Bone marrow (tissue), 2 donors: Measurements from ENCODE around the gene MAP3K7CL.

ENCODE experiments used
- DNase-seq, 2 donors: peaks; one replicate each; lab custom pipeline; 2025; lab: John Stamatoyannopoulos, UW

Gene MAP3K7CL, protein sequence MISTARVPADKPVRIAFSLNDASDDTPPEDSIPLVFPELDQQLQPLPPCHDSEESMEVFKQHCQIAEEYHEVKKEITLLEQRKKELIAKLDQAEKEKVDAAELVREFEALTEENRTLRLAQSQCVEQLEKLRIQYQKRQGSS

DNA sequence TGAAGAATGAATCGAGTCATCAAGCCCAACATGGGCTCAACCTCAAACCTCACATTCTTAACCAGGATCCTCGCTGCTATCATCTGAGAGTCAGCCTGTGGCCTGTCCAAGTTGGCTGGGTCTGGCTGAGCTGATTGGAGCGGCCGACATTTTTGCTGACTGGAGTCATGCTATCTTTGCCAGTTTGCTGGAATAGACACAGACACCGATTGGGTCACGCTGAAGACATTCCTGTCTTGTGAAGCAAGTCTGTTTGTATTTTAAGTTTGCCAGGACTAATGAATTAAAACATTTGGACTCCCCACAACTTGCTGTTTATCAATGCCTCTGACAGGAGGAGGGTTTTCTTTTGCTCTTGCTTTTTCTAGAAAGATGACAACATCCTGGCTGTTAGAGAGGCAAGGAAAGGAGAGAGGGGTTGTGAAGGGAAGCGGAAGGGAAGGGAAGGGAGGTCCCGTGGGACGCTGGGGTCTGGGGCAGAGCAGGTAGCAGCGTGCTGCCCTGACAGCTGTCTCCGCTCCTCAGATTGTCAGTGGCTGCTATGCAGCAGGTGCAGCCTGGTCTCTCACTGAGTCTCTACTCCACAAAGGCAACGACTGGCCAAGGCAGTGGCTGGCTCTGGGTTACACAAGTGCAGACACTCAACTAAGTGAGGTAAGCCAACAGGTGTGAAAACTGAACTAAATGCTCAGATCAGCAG, at the start of gene MAP3K7CL:
Gene MAP3K7CL, plus strand, starts transcription at position 375 of the 700 bp plus-strand sequence. CDS start 2,701 bp downstream, outside the sequence.
- no peak for DNase-seq

DNA sequence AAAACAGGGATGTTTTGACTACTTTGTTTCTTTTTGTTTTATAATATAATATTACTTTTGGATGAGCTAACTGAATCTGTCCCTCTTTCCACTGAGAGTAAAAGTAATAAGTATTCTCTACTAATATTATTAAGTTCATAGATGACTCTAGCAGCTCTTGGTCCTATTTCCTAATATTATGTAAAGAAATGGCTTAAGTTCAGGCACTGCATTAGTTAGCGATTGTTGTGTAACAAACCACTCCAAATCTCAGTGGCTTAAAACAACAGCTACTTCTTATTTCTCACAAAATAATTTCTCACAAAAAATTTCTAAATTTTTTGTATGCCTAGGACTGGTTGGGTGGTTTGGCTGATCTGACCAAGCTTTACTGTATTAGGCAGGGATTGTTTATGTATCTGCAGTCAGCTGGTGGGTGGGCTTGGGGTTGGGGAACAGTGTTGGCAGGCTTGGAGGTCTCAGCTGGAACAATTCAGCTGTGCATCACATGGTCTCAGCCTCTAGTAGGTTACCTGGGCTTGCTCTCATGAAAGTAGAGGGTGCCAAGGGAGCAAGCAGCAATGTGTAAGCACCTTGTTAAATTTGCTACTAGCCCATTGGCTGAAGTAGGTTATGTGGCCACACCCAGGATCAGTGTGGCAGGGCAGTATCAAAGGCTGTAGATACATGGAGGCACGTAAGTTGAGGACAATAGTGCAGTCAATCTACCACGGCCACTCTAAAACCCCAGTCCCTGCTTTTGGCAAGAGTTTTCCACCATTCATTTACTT, 48.2 kb upstream of the MAP3K7CL start:
- no peak for DNase-seq

DNA sequence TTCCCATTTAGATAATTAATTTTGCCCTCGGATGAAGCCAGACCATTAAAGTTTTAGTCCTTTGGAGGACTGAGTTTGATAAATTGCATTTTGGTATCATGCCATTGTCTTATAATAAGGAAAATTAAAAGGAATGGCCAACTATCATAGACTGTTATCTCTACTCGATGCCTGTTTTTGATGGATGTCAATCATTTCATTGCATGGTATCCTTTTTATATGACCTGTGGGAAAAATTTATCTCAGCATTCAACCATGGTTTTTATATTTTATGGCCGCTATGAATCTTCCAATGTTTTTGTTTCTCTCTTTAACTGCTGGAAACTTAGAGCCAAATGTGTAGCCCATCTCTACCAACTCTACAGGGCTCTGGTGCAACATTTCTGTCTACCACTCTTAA, 47.1 kb upstream of the MAP3K7CL start:
- DNase-seq: no peak

DNA sequence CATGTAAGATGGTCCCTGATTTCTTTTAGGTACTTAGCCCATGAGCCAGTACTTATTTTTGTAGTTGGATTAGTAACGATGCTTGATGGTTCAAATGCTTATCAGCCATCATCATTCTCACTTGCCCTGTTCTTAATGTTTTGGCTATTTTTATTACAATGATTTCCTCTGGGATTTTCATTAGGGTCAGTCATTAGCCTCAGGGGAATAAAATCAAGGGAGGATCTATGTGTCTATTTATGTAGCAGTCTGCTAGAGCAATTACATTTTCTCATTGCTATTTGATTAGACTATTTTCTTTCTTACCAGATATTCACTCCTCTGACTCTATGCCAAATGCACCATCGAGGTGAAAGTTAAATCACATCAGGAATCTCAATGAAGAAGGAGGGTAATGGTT, 46.1 kb upstream of the MAP3K7CL start:
- DNase-seq: no peak

DNA sequence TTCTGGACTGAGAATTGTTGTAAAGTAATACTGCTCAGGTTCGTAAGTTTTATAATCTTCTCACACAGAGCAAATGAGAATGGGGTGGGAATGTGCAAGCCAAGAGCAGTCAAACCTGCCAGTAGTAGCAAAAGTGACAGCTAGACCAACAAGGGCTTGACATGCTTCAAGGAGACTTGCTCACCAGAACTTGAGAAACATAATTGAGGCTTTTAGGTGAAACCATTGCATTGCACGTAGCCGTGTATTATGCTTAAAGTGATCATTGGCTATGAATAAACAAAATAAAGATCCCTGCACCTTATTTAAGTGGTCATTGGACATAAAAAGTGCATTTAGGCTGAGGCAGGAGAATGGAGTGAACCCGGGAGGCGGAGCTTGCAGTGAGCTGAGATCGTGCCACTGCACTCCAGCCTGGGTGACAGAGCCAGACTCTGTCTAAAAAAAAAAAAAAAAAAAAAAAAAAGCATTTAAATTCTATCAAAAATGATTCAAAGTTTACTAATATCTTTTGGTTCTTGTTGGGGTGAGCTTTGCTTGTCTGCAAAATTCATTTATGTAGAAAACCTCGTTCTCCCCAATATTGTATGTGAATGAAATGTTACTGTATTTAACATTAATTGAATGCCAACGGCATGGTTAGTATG, 45.2 kb upstream of the MAP3K7CL start:
- no peak for DNase-seq

DNA sequence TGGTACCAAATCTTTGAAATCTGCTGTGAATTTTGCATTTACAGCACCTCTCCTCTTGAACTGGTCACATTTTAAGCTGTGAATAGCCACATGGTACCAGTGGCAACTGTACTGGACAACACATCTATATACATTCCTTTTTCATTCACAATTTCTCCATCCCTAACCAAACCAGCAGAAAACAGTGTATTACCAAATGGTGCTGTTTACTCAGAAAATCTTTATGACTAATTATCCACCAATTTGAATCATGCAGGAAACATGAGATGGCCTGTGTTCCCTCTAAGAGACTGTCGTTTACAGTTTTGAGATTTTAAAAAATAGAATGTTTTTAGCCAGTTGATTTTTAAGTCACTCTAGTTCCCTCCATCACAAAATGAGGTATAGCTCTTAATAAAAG, 39.4 kb upstream of the MAP3K7CL start:
- DNase-seq: no peak

DNA sequence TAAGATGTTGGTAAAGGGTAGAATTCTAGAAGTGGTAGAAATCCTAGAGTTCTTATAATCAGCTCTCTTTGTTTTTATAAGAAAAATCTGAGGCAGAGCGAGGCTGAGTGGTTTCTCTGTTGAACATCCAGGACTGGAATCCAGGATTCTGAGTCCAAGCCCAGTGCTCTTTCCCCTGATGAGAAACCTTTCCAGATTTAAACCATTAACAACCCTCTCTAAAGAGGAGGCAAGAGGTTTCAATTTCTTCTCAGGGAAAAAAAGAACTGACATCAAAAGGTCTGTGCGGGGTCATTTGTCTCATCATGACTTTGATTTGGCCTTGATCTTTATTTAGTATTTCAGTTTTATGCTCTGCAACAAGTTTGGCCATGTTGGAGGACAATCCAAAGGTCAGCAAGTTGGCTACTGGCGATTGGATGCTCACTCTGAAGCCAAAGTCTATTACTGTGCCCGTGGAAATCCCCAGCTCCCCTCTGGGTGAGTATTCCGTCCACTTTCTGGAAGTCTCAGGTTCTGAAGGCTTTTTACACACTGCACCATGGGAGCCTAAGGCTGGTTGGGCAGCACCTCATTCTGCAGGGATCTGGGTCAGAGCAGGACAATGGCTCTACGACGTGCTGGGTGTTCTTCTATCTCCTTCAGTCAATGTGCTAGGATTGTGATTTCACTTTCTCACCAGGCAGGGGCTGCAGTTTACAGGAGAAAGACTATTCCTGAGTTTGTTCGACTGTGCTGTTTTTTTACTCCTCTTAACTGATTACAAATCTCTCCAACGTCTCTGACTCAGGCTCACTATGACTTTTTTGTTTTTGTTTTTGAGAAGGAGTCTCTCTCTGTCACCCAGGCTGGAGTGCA, 38.1 kb upstream of the MAP3K7CL start:
- peak in 1 of 2 donors; percentile 59 for DNase-seq

DNA sequence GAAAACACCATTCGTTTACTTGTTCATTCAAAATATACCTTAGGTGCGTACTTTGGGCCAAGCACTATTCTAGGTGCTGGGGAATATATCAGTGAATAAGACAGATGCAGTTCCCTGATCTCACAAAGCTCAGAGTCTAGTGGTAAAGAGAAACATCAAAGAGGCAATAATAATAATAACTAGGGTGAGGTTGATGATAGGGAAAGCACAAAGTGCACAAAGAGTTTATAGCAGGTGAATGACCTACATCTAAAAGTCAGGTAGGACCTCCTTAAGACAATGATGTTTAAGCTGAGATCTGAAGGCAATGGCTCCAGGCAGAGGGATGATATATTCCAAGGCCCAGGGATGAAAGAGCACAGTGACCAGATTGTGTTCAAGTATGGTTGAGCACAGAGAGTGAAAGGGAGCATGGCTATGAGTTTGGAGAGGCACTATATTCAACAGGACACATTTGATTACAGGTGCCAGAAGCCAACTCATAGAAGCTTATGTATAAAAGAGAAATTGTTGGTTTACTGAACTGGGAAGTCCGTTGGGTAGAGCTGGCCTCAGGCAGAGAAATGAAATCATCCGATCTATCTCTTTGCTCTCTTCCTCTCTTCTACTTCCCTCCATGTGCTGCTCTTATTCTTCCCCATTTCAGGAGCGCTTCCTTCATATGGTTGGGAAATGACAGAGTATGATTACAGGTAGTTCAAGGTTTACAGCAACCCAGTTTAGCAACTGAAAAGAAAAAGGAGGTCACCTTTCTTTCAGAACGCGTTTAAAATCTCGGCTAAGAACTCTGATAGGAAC, 34.0 kb upstream of the MAP3K7CL start:
- no peak for DNase-seq

DNA sequence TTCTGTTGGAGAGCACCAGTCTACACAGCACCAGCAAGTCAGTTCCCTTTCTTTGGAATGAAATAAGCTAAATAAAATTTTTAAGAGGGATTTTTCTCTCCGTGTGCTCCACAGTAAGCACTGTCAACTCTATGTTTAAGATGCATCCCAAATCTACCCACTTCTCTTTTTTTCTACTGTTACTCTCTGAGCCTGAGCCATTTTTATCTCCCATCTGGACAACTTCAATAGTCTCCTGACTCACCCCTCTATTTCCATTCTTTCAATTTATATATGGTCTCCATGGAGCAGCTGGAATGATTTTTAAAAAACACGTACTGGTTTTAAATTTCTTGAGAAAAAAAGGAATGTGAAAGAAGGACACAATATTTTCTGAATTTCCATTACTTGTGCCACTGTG, 32.3 kb upstream of the MAP3K7CL start:
- DNase-seq: peak in 1 of 2 donors; percentile 13

DNA sequence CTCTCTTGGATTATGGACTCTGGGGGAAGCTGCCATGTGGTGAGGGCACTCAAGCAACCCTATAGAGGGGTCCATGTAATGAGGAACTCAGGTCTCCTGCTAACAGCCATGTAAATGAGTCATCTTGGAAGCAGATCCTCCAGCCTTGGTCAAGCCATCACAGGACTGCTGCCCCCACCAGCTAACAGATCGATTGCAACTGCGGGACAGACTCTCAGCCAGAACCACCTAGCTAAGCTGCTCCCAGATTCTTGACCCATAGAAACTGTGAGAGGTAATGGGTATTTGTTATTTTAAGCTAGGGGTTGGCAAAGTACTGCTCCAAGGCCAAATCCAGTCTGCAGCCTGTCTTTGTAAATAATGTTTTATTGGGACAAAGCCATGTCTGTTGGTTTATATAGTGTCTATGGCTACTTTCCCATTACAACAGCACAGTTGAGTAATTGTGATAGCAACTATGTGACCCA, 27.6 kb upstream of the MAP3K7CL start:
- no peak for DNase-seq

DNA sequence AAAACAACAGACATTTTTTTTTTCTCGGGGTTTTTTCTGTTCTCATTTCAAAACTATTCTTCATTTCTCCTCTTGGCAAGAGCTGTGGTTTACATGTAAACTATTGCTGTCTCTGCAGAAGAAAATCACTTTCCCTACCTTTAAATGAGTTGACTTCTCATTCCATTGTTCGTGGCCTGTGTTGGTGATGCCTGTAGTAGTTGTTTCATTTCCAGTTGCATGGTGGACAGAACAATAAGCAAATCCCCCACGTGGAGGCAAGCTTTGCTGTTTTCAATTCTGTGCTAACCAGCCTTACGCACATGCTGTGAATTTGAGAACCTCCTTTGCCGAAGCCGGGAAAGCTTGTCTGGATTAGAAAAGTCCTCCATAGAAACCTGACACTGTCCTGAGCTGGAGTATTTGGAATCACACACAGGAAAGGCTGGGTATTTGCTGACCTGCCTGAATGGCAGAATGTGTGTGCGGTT, 26.2 kb upstream of the MAP3K7CL start:
- DNase-seq: no peak

DNA sequence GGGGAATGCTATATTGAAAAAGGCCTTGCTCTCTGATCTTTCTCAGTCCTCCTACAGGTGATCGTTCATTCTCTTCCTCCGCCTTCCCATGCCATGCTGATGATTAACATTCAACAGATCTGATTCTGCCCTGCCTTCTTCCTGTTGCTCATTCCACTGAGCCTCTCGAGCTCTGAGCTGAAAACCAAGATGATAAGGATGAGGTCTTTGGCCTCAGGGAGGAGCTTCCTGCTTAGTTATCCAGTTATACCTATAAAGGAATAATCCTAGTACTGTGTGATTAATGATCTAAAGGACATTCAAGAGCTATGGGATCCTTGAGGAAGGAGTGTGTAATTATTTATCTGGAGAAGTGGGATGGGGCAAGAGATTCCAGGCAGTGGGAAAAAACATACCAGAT, 25.2 kb upstream of the MAP3K7CL start:
- no peak for DNase-seq

DNA sequence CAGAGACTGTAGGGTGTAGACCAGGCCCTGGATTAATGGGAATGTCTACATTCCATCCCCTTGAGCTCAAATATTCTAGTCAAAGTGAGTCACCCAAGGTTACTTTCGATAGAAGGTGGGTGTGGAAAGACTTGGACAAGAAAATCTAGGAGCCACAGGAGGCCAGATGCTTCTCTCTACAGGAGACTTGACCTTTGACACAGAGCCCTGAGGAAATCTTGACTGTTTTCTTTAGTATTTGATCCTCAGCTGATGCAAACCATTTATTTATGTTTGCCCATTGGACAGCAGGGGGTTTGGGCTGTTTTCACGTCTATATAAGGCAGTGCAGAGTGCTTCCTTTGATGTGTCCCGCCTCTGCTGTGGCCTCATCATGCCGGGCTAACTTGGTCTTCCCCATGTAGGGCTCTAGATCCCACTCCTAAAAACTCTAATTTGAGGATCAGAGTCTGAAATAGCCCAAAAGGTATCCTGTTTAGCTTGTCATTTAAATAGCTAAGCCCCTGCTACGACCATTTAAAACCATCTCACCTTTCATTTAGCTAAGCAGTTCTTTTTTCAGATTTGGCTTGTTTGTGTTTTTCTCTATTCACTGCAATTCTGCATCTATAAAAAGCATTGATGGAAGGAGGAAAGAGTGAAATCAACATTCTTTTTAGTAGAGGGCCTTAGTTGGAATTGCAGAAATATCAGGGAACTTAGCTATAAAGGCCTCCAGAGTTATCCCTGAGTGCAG, 15.5 kb upstream of the MAP3K7CL start:
- DNase-seq: no peak

DNA sequence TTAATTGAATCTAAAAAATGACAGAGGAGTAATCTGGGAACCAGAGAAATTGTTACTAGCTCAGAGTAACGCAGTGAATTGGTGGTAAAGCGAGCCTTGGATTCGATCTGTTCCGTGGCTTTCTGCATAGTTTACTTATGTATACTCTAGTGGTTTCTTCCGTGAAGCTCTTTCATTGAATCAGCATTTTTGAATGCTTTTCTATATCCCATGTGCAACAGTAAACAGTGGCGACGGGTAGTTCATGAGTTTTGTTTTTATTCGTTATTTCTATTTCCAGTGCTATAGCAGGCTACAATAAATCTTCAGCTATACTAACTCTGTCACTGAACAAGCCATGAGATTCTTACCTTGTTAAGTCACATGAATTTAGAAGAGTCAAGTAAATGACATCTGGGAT, 14.5 kb upstream of the MAP3K7CL start:
- DNase-seq: no peak

DNA sequence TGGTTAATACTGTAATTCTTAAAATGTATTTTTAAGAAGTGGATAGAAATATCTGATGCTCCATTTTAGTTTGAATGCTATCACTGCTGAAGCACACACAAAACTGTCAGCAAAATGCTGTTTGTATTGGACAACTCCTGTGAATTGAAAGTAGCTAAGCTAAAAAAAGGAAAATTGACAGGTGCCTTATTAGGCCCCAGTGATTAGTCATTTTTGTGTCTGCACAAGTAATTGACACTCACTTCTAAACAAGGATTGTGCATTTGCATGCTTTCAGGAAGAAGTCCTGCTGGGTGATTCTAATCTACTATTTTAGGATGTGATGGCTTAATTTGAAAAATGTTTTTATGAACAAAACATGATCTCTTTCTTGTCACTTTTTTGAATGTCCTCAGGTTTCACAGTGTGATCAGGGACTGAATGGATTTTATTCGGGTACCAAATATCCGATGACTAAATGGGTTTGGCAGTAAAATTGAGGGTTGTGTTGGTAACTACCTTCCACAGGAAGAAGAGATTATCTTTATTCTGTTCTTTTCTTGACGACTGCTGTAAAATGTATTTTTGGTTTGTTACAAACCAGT, 13.0 kb upstream of the MAP3K7CL start:
- no peak for DNase-seq

DNA sequence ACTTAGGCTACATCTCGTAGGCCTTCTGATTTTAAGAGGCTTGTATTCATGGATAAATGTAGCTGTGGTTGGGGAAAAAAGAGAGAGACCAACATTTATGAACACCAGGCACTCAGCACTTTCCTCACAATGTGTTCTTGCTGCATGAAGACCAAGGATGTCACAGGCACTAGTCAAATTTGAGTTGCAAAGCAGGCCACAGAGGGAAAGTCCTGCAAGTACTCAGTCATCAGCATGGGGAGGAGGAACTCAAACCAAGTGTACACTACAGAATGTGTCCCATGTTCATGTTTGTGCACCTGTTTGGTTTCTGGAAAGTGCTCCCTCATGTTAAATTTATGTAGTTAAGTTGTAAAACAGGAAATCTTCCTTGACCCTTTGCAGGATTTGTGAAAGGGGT, 8.7 kb upstream of the MAP3K7CL start:
- DNase-seq: no peak

DNA sequence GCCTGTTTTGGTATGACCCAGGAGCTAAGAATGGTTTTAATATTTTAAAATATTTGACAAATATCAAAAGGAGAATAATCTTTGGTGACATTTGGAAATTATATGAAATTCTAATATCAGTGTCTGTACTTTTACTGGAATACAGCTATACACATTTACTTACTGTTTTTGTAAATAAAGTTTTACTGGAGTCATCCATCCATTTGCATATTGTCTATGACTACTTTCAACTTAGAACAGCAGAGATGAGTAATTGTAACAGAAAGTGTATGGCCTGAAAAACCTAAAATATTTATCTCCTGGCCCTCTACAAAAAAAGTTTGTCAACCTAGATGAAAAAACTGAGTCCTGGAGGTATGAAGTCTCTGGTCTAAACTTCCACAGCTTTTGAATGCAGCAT, 5.8 kb upstream of the MAP3K7CL start:
- DNase-seq: no peak

DNA sequence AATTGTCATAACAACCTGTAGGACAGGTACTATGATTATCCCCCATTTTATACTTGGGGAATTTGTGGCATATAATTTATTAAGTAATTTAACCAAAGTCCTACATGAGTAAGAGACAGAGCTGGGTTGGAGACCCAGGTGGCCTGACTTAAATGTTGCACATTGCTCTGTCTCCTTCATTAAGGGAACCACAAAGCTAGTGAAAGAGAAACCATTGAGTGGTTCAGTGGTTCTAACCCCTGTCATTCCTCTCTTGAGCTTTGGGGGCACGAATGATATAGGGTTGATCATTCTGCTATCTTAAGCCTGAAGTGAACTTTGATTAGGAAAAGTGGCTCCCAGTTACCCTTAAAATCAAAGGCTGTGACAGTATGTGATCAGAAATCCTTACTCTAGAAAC, 5.3 kb upstream of the MAP3K7CL start:
- DNase-seq: no peak

DNA sequence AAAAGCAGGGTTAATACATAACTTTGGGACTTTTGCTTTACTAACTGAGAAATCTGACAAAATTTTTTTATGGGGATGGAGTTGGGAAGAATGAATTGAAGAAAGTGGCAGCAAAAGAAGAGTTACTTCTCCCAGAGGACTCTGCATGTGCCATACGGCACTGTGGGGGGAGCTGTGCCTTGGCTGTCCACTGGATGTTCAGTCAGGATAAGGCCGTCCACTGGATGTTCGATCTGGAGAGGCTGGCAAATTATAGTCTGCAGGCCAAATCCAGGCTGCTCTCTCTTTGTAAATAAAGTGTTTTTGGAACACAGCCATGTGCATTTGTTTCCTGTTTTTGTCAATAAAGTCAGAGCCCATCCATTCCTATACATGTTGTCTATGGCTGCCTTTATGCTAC, 4.5 kb upstream of the MAP3K7CL start:
- no peak for DNase-seq

DNA sequence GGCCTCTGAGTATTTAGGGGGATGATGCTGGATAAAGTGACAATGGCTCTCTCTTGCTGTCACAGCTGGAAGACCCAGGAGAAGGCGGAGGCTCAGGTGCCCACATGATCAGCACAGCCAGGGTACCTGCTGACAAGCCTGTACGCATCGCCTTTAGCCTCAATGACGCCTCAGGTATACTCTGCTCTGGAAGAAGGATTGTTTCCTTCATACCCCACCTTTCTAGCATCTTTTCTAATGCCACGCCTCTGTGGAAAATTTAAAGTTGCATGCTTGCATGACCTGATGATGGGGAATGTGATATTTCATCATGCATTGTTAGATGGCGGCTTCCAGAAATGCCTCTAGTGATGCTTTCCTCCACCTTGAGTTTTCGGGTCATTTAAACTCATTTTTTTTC, 2.8 kb downstream of the MAP3K7CL start:
- DNase-seq: no peak
